ENCODE data around the gene KCNIP4. TPM values are rescaled to one million over a fixed set of nuclear protein-coding genes. Genes with fewer than 3 reads are reported as not detected.

Gene KCNIP4
- total and polyA plus RNA-seq, 10 of the 15 experiments (the other 5 are each of a cell fraction or from before 2014, with no cell fraction given) = 0.03 to 0.23 (median 0.13) TPM; not detected in 7

DNA sequence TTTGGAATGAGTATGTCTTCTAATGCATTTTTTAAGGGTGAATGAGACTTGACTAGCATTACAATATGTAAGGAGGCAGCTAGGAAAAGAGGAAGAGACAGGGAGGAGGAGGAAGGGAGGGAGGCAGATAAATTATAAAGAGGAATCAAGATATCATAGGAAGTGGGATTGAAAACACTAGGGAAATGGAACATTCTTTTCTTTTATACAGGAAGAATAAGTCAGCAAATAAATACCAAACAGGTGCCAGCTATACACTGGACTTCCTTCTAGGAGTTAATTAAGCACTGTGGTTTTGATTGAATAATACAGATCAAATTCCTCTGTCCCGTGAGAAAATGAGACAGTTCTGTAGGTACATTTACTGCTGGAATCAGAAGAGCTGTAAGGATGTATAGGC lies 1169.7 kb downstream of the KCNIP4 start:
- POLR2A ChIA-PET = no interaction called here
- intact Hi-C loops (cut with micrococcal nuclease; ENCODE audit: unreplicated experiment) = no loop called here
- 13% methylated on average over 1 of the region's 1 CpG for WGBS (ENCODE audit: insufficient coverage, insufficient replicate concordance, low lambda C conversion rate, missing lambda C conversion rate)

More for the DNA sequence above, 1169.7 kb downstream of the KCNIP4 start:
- BruUV-seq (replicated peaks) = no TSS peak
- RAD21 ChIA-PET (ENCODE audit: unreplicated experiment) = no interaction called here
- no peaks in the 10 kb centered on the region; the same call in 2 of the 3 replicates for H3K9me3 ChIP-seq (replicated peaks; ENCODE audit: control insufficient read depth, insufficient read depth, low read length)
- ATAC-seq (no peak), FAIRE-seq (no peak), DNase-seq (ENCODE audit: low read depth, low spot score) (no peak)
- TF ChIP-seq, protein P1, sequence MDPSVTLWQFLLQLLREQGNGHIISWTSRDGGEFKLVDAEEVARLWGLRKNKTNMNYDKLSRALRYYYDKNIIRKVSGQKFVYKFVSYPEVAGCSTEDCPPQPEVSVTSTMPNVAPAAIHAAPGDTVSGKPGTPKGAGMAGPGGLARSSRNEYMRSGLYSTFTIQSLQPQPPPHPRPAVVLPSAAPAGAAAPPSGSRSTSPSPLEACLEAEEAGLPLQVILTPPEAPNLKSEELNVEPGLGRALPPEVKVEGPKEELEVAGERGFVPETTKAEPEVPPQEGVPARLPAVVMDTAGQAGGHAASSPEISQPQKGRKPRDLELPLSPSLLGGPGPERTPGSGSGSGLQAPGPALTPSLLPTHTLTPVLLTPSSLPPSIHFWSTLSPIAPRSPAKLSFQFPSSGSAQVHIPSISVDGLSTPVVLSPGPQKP (IDR thresholded peaks at IDR 0.05; ENCODE audit: low read depth, low read length) = no peak
- no peak for TF ChIP-seq SUPT20H (IDR thresholded peaks at IDR 0.05; ENCODE audit: borderline replicate concordance, control insufficient read depth, low read depth, low read length)
- TF ChIP-seq, protein P2, sequence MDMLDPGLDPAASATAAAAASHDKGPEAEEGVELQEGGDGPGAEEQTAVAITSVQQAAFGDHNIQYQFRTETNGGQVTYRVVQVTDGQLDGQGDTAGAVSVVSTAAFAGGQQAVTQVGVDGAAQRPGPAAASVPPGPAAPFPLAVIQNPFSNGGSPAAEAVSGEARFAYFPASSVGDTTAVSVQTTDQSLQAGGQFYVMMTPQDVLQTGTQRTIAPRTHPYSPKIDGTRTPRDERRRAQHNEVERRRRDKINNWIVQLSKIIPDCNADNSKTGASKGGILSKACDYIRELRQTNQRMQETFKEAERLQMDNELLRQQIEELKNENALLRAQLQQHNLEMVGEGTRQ (IDR thresholded peaks at IDR 0.05; ENCODE audit: borderline replicate concordance, low read depth, low read length) = no peak
- H2AFZ ChIP-seq (ENCODE audit: control insufficient read depth, low read depth, low read length) = no peak overlapping the region
- H3K27me3 ChIP-seq (replicated peaks in 1 of 2; ENCODE audit: control insufficient read depth in 2 of 2, insufficient read depth in 2 of 2, low read length in 1 of 2) = no peaks in the 10 kb centered on the region
- H3K27ac ChIP-seq (ENCODE audit: control insufficient read depth, insufficient read depth) = no peak overlapping the region
- H3K9ac ChIP-seq (ENCODE audit: control insufficient read depth, insufficient read depth, low read length) = no peak overlapping the region
- H3K79me2 ChIP-seq (ENCODE audit: control insufficient read depth, insufficient read depth, low read length) = no peaks in the 10 kb centered on the region
- H3K4me2 ChIP-seq (ENCODE audit: control insufficient read depth, insufficient read depth) = no peak overlapping the region
- SMC1A ChIA-PET (ENCODE audit: uncharacterized antibody, unreplicated experiment) = no interaction called here
- no peaks in the 10 kb centered on the region for H4K20me1 ChIP-seq (ENCODE audit: control insufficient read depth, insufficient read depth)
- H3K4me1 ChIP-seq (ENCODE audit: control insufficient read depth, insufficient read depth, low read length) = no peaks in the 10 kb centered on the region
- in situ Hi-C loops (cut with MboI) = loop anchor here (10.0 kb wide), 1 partner anchor 986 kb away; no protein-coding TSS in a partner anchor
- H3K4me3 ChIP-seq = no peak overlapping the region
- CTCF ChIA-PET = no interaction called here
- no peaks in the 10 kb centered on the region for H3K36me3 ChIP-seq (ENCODE audit: control insufficient read depth in 2 of 2, insufficient read depth in 2 of 2, low read length in 1 of 2)

Measured in GM12878 (cell line).